GM12892 (cell line): ENCODE results near the gene SPATA6L.

Experiments used
- POLR2AphosphoS5 ChIP-seq: IDR thresholded peaks from 2 replicates; pipeline ENCODE4 v1.6.1; 2011; ENCODE audit warnings: low read depth, low read length, control low read depth
- TAF1 ChIP-seq: IDR thresholded peaks from 2 replicates; pipeline ENCODE4 v1.6.1; 2011; ENCODE audit warnings: low read depth, mild to moderate bottlenecking, control low read depth, low read length, borderline replicate concordance

DNA sequence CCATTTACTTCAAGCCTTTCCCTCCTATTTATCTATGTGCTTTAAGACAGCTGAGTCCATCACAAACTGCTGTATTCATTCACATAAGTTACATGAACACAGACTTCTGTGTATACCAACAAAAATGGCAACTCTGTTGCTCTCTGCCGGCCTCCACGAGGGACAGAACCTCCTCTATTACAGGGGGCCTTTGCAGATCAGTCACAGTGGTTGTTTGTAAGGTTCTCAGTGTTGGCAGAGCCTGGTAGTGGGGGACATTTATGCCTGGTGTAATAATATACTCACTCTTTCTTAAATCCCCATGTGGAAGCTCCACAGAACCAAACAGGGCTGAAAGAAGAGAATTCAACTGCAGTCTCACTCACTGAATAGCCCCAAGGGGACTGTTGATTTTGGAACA lies 99.5 kb downstream of the SPATA6L start:
- TF ChIP-seq POLR2AphosphoS5 (no peak), TAF1 (no peak)
